HUES6 (cell line): Measurements from ENCODE around the gene PLA2G10.
"Not testable (repeated sequence)": the region's sequence is repeated elsewhere in the genome, so short reads cannot be mapped to it uniquely, and the experiment has no call there.

ENCODE experiments used
- H3K27ac ChIP-seq: 2 replicates; pipeline ENCODE4 v1.7.0; 2013; ENCODE audit warnings: low read depth, mild to moderate bottlenecking, low read length, inconsistent platforms
- H3K27me3 ChIP-seq: 2 replicates; pipeline ENCODE4 v1.6.1; 2013; ENCODE audit warnings: low read length; ENCODE audit not compliant: control insufficient read depth, insufficient read depth
- H3K36me3 ChIP-seq: 2 replicates; pipeline ENCODE4 v1.6.1; 2013; ENCODE audit warnings: low read length; ENCODE audit not compliant: control insufficient read depth, insufficient read depth
- H3K4me1 ChIP-seq: 2 replicates; pipeline ENCODE4 v1.6.1; 2013; ENCODE audit warnings: low read length; ENCODE audit not compliant: control insufficient read depth, insufficient read depth
- H3K4me3 ChIP-seq: 2 replicates; pipeline ENCODE4 v1.5.1; 2013; ENCODE audit warnings: low read depth, low read length
- H3K9ac ChIP-seq: one replicate; pipeline ENCODE4 v1.6.1; 2013; ENCODE audit warnings: mild to moderate bottlenecking, low read length
- H3K9me3 ChIP-seq: 2 replicates; pipeline ENCODE4 v1.6.1; 2013; ENCODE audit warnings: low read depth, low read length; ENCODE audit not compliant: control insufficient read depth, insufficient read depth

Gene PLA2G10

GRCh38 chr16:14681115-14681514, 13.0 kb downstream of the PLA2G10 start:
- Histone ChIP-seq H3K4me3 (no peak overlapping the region), H3K4me1 (no peaks in the 10 kb centered on the region), H3K27ac (no peak overlapping the region), H3K9ac (no peak overlapping the region), H3K9me3 (no peaks in the 10 kb centered on the region), H3K36me3 (no peaks in the 10 kb centered on the region), H3K27me3 (no peaks in the 10 kb centered on the region)

- not testable (repeated sequence) for H3K9ac ChIP-seq
Observed at GRCh38 chr16:14680396-14680795, 13.7 kb downstream of the PLA2G10 start.

GRCh38 chr16:14678748-14679497, 15.2 kb downstream of the PLA2G10 start:
- Histone ChIP-seq H3K4me3 (no peak overlapping the region), H3K9me3 (no peaks in the 10 kb centered on the region), H3K27me3 (no peaks in the 10 kb centered on the region), H3K36me3 (no peaks in the 10 kb centered on the region), H3K27ac (no peak overlapping the region), H3K4me1 (no peaks in the 10 kb centered on the region), H3K9ac (no peak overlapping the region)

More at GRCh38 chr16:14680396-14680795, 13.7 kb downstream of the PLA2G10 start:
- H3K9me3 ChIP-seq, H3K27ac ChIP-seq, H3K27me3 ChIP-seq, H3K36me3 ChIP-seq, H3K4me1 ChIP-seq, H3K4me3 ChIP-seq: not testable (repeated sequence)

- Histone ChIP-seq H3K27me3 (no peaks in the 10 kb centered on the region), H3K9me3 (no peaks in the 10 kb centered on the region), H3K4me3 (no peak overlapping the region), H3K4me1 (no peaks in the 10 kb centered on the region), H3K9ac (no peak overlapping the region), H3K27ac (no peak overlapping the region), H3K36me3 (no peaks in the 10 kb centered on the region)
Observed at GRCh38 chr16:14677627-14678026, 16.5 kb downstream of the PLA2G10 start.

- H3K27ac ChIP-seq: no peak overlapping the region
- no peaks in the 10 kb centered on the region for H3K27me3 ChIP-seq
- no peaks in the 10 kb centered on the region for H3K9me3 ChIP-seq
- no peak overlapping the region for H3K4me3 ChIP-seq
- H3K9ac ChIP-seq: no peak overlapping the region
- H3K36me3 ChIP-seq: no peaks in the 10 kb centered on the region
- no peaks in the 10 kb centered on the region for H3K4me1 ChIP-seq
Observed at GRCh38 chr16:14676633-14677032, 17.5 kb downstream of the PLA2G10 start.

- no peaks in the 10 kb centered on the region for H3K27me3 ChIP-seq
Observed at GRCh38 chr16:14672403-14672971, 21.6 kb downstream of the PLA2G10 start.

GRCh38 chr16:14669776-14670175, 24.3 kb downstream of the PLA2G10 start:
- Histone ChIP-seq H3K36me3 (peaks cover 41% of the 10 kb centered on the region), H3K4me3 (no peak overlapping the region), H3K4me1 (no peaks in the 10 kb centered on the region), H3K27ac (no peak overlapping the region), H3K9ac (no peak overlapping the region), H3K9me3 (no peaks in the 10 kb centered on the region), H3K27me3 (no peaks in the 10 kb centered on the region)

More at GRCh38 chr16:14672403-14672971, 21.6 kb downstream of the PLA2G10 start:
- no peaks in the 10 kb centered on the region for H3K4me1 ChIP-seq
- H3K27ac ChIP-seq: no peak overlapping the region
- H3K4me3 ChIP-seq: no peak overlapping the region
- no peak overlapping the region for H3K9ac ChIP-seq
- no peaks in the 10 kb centered on the region for H3K9me3 ChIP-seq
- peaks cover 14% of the 10 kb centered on the region for H3K36me3 ChIP-seq

GRCh38 chr16:14668556-14669223, 25.4 kb downstream of the PLA2G10 start:
- Histone ChIP-seq H3K9ac (no peak overlapping the region), H3K4me3 (no peak overlapping the region), H3K36me3 (peaks cover 51% of the 10 kb centered on the region), H3K9me3 (no peaks in the 10 kb centered on the region), H3K4me1 (no peaks in the 10 kb centered on the region), H3K27ac (no peak overlapping the region), H3K27me3 (no peaks in the 10 kb centered on the region)

- Histone ChIP-seq H3K9ac (no peak overlapping the region), H3K9me3 (no peaks in the 10 kb centered on the region), H3K27ac (no peak overlapping the region), H3K4me3 (no peak overlapping the region), H3K4me1 (no peaks in the 10 kb centered on the region), H3K27me3 (no peaks in the 10 kb centered on the region), H3K36me3 (peaks cover 58% of the 10 kb centered on the region)
Observed at GRCh38 chr16:14667347-14668266, 26.5 kb downstream of the PLA2G10 start.

GRCh38 chr16:14658063-14658462, 36.0 kb downstream of the PLA2G10 start:
- Histone ChIP-seq H3K4me1 (no peaks in the 10 kb centered on the region), H3K36me3 (peaks cover 67% of the 10 kb centered on the region), H3K27ac (no peak overlapping the region), H3K9me3 (no peaks in the 10 kb centered on the region), H3K27me3 (no peaks in the 10 kb centered on the region), H3K4me3 (no peak overlapping the region), H3K9ac (no peak overlapping the region)
